AG08396 (cell line): Measurements from ENCODE around the gene CLIC5.

ENCODE experiments used
- DNase-seq: peaks from one replicate; pipeline ENCODE4 v3.0.0; 2012; ENCODE audit warnings: low spot score, mixed read lengths

The CLIC5 gene

GRCh38 chr6:45964300-45964699 is 51.4 kb downstream of the CLIC5 start:
- DNase-seq, result no peak

GRCh38 chr6:45963896-45964295 is 51.8 kb downstream of the CLIC5 start:
- no peak for DNase-seq

- DNase-seq, result no peak
Observed at GRCh38 chr6:45961125-45961524, 54.5 kb downstream of the CLIC5 start.

GRCh38 chr6:45959534-45960145 is 56.0 kb downstream of the CLIC5 start:
- DNase-seq, result no peak

- DNase-seq, result no peak
Observed at GRCh38 chr6:45956663-45957062, 59.0 kb downstream of the CLIC5 start.

- no peak for DNase-seq
Observed at GRCh38 chr6:45956176-45956575, 59.5 kb downstream of the CLIC5 start.

GRCh38 chr6:45955597-45955996 is 60.1 kb downstream of the CLIC5 start:
- DNase-seq, result no peak

- DNase-seq, result no peak
Observed at GRCh38 chr6:45952546-45952945, 63.1 kb downstream of the CLIC5 start.

GRCh38 chr6:45952168-45952529 is 63.5 kb downstream of the CLIC5 start:
- DNase-seq, result no peak

GRCh38 chr6:45951321-45952167 is 64.1 kb downstream of the CLIC5 start:
- no peak for DNase-seq

- no peak for DNase-seq
Observed at GRCh38 chr6:45949256-45949655, 66.4 kb downstream of the CLIC5 start.

- DNase-seq, result no peak
Observed at GRCh38 chr6:45947807-45948206, 67.9 kb downstream of the CLIC5 start.

- DNase-seq, result peak; percentile 15
Observed at GRCh38 chr6:45946887-45947286, 68.8 kb downstream of the CLIC5 start.

- DNase-seq, result peak; percentile 74
Observed at GRCh38 chr6:45946352-45946751, 69.3 kb downstream of the CLIC5 start.

- no peak for DNase-seq
Observed at GRCh38 chr6:45942953-45943352, 72.7 kb downstream of the CLIC5 start.

- DNase-seq, result no peak
Observed at GRCh38 chr6:45933855-45934254, 81.8 kb downstream of the CLIC5 start.

- no peak for DNase-seq
Observed at GRCh38 chr6:45931232-45931631, 84.4 kb downstream of the CLIC5 start.

- DNase-seq, result peak; percentile 70
Observed at GRCh38 chr6:45930420-45931040, 85.1 kb downstream of the CLIC5 start.

GRCh38 chr6:45929421-45930361 is 86.0 kb downstream of the CLIC5 start:
- DNase-seq, result no peak

- DNase-seq, result no peak
Observed at GRCh38 chr6:45928721-45929305, 86.8 kb downstream of the CLIC5 start.

- no peak for DNase-seq
Observed at GRCh38 chr6:45927421-45928320, 88.0 kb downstream of the CLIC5 start.
